Astrocyte (in vitro differentiated cells and primary cell): ENCODE measurements around the gene SVIL.

Experiments used
- EZH2 ChIP-seq: IDR thresholded peaks from 2 replicates; pipeline ENCODE4 v1.6.1; 2012; ENCODE audit warnings: mild to moderate bottlenecking, low read length, inconsistent platforms; ENCODE audit not compliant: insufficient read depth
- TF ChIP-seq, protein P1 (sequence below): IDR thresholded peaks from 2 replicates; pipeline ENCODE4 v1.5.1; 2011; ENCODE audit warnings: low read depth, mild to moderate bottlenecking, inconsistent platforms, low read length, moderate library complexity; ENCODE audit not compliant: insufficient read depth

GRCh38 chr10:29539412-29539811 lies 95.4 kb downstream of the SVIL start:
- no peak for TF ChIP-seq EZH2
- TF ChIP-seq, protein P1, sequence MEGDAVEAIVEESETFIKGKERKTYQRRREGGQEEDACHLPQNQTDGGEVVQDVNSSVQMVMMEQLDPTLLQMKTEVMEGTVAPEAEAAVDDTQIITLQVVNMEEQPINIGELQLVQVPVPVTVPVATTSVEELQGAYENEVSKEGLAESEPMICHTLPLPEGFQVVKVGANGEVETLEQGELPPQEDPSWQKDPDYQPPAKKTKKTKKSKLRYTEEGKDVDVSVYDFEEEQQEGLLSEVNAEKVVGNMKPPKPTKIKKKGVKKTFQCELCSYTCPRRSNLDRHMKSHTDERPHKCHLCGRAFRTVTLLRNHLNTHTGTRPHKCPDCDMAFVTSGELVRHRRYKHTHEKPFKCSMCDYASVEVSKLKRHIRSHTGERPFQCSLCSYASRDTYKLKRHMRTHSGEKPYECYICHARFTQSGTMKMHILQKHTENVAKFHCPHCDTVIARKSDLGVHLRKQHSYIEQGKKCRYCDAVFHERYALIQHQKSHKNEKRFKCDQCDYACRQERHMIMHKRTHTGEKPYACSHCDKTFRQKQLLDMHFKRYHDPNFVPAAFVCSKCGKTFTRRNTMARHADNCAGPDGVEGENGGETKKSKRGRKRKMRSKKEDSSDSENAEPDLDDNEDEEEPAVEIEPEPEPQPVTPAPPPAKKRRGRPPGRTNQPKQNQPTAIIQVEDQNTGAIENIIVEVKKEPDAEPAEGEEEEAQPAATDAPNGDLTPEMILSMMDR: no peak
